IPS-18c (cell line): Measurements from ENCODE around the gene SMIM35.
"Not testable (repeated sequence)": the region's sequence is repeated elsewhere in the genome, so short reads cannot be mapped to it uniquely, and the experiment has no call there.

ENCODE experiments used
- H3K4me3 ChIP-seq: 2 replicates; pipeline ENCODE4 v1.7.0; 2013; ENCODE audit warnings: low read depth, mild to moderate bottlenecking, low read length, moderate library complexity; ENCODE audit not compliant: insufficient read depth
- H3K9me3 ChIP-seq: one replicate; pipeline ENCODE4 v1.6.1; 2013; ENCODE audit warnings: mild to moderate bottlenecking, low read length, moderate library complexity; ENCODE audit not compliant: control insufficient read depth, insufficient read depth

Gene SMIM35

DNA sequence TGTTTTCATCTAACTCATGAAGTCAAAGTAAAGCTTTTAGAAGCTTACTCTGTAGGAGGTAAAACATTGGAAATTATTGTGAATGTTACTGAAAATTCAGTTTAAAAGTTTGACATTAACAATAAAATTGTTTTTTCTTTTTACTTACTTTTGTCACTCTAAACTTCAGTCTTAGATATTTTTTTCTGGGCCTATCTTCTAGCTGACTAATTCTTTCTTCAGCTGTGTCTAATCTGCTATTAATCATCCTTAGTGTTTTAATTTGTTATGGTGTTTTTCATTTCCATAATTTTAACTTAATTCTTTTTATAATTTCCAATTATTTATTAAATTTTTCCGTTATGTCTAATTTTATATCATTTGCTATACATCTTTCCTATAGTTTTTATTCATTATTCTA lies 65.6 kb downstream of the SMIM35 start:
- no peak overlapping the region for H3K4me3 ChIP-seq
- H3K9me3 ChIP-seq = peaks cover 2% of the 10 kb centered on the region

DNA sequence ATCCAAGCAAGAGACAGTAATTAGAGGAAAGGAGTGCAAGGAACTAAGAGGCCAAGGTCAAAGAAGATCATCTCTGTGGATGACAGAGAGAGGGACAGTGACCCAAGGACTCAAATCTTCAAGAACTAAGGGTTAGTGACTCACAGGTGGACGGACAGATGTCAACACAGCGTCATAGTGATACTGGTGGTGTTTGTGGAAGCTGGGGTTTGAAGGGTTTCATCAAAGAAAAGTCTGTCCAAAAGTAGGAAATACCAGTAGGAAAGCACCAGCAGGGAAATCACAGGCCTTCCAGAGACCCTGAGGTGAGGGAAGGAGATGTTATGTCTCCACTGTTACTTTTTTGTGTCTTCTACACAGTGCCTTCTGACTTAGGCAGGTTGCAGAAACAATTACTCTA lies 68.4 kb downstream of the SMIM35 start:
- H3K9me3 ChIP-seq = no peaks in the 10 kb centered on the region

DNA sequence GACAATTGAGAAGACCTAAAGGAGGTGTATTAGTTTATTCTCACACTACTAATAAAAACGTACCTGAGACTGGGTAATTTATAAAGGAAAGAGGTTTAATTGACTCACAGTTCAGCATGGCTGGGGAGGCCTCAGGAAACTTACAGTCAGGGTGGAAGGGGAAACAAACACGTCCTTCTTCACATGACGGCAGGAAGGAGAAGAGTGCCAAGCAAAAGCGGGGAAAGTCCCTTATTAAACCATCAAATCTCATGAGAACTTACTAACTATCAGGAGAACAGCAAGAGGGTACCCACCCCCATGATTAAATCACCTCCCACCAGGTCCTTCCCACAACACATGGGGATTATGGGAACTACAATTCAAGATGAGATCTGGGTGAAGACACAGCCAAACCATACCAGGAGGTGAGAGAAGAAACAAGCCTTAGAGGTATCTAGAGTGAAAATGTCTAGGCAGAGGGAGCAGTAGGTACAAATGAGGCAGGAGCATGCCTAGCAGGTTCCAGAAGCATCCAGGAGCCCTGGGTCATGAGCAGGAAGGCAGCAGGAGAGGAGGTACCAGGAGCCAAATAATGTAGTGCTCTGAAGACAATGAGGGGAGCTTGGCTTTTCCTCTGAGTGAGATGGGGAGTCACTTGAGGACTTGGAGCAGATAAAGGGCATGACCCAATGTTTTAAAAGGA lies 69.0 kb downstream of the SMIM35 start:
- Histone ChIP-seq H3K9me3 (no peaks in the 10 kb centered on the region), H3K4me3 (no peak overlapping the region)

More for the DNA sequence above, 68.4 kb downstream of the SMIM35 start:
- H3K4me3 ChIP-seq = no peak overlapping the region

DNA sequence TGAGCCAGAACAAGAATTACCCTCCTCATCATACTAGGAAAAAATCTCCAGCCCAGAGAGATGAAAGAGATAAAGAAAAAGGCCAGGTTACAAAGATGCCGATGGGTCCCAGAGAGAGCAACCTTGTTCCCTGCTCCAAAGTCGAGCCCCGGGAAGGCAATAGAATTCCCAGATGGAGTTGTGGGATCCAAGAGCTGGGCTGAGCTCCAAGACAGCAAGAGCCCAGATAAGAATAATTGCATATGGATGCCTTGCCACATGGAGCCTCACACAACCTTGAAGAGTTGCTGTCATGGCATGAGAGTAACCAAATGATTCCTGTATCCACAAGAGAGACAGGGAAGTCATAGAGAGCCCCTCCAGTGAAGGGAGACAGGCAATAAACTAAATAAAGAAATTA lies 69.7 kb downstream of the SMIM35 start:
- no peaks in the 10 kb centered on the region for H3K9me3 ChIP-seq
- H3K4me3 ChIP-seq = no peak overlapping the region

DNA sequence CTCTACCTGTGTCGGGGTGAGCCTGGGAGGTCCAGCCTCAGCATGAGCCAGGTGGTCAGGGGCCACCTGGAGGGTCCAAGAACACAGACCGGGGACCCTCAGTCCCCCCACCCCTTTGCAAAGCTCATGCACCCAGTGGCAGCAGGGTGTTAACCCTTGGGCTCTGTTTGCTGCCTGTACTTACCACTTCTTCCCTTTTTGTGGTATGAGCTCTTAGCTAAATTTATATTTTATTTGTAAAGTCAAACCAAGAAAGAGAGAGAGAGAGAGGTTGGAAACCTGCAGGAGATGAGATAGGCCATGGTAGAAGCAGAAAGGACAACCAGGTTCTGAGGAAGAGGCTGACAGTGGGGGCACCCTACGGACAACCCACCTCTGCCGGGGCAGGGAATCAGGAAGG lies 70.7 kb downstream of the SMIM35 start:
- H3K9me3 ChIP-seq = no peaks in the 10 kb centered on the region
- H3K4me3 ChIP-seq = no peak overlapping the region

DNA sequence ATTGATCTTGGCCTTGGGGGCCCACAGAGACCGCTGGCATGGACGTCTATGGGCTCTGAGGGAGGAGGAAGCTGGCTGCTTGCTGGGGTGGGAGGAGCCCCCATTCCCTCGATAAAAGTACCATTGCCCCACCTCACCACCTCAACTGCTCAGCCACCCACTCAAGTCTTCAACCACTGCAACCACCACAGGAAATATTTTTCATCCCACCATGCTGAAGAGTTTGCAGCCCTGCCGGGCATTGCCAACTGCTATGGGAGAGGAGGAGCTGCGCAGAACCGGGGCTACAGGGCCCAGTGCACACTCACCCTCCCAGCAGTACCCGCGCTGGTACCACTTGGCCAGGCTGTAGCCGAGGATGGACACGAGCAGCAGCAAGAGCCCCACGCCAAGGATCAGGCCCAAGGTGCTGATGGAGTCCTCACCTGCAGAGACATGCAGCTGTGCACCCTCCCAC lies 71.3 kb downstream of the SMIM35 start:
- H3K4me3 ChIP-seq = no peak overlapping the region
- H3K9me3 ChIP-seq = no peaks in the 10 kb centered on the region

DNA sequence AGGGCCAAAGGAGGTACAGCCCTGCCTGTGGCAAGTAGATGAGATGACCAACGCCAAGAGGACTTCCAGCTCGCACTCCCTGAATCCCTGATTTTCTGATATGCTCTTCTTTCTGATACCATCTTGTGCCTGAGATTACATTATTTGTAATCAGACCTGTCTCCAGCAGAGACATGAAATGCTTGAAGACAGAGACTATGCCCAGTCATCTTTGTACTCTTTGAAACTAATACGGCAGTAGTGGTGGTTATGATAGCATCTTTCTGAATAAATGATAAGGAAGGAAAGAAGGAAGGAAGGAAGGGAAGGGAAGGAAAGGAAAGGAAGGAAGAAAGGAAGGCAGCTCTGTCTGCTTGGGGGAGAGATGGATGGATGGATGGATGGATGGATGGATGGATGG lies 72.7 kb downstream of the SMIM35 start:
- H3K4me3 ChIP-seq = no peak overlapping the region
- H3K9me3 ChIP-seq = no peaks in the 10 kb centered on the region

DNA sequence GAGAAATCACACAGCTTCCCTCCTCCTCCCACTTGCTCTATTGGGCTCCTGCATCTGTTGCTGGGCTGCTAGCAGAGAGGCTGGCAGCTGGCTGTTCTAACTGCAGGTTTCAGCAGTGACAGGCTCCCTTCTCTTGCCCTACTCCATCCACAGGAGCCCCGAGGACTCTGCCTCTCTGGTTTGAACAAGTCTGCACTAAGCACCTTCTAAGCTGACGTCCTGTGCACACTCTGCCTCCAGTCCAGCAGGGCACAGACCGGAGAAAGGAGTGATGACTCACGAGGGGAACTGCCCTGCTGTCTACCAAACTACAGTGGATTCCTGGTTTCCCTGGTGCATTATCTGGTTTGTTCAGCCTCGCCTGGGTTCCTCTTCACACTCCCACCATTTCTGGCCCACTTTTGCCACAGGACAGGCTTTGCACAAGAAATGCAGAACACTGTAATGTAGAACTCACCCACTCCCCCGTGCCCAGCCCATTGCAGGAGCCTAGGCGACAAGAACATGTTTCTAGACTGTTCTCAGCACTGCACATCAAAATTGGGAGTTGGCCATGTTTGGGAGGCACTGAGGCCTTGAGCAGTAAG lies 74.6 kb downstream of the SMIM35 start:
- H3K9me3 ChIP-seq = no peaks in the 10 kb centered on the region
- no peak overlapping the region for H3K4me3 ChIP-seq

DNA sequence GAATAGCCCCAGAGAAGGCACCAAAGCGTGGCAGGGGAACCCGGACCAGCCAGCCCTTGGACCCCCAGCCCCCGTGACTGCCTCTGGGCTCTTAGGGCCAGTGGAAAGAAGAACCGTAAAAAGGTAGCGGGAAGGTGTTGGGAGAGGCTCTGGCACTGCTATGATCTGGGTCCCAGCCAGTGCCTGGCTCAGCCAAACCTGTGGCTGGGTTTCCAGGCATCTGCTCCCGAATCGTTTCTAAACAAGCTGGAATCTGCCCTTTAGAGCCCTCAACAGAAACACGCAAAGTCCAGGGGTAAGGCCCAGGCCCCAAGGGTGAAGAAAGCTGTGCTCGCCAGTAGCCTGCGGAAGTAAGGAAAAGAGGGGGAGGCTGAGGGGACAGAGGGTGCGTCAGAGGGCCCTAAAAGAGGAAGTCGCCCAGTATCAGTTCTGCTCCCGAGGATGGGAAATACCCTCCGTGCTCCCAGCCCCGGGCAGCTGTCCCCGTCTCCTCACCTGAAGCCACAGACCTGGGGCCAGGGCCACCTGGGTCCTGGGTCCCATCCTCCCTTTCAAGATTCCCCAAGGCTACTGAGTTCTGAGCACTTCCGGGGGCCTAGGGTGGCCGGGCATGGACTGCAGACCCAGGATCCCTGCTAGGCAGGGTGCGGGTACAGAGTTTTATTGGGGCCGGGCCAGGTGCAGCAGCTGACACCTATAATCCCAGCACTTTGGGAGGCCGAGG lies 75.9 kb downstream of the SMIM35 start:
- H3K4me3 ChIP-seq = no peak overlapping the region
- H3K9me3 ChIP-seq = no peaks in the 10 kb centered on the region

DNA sequence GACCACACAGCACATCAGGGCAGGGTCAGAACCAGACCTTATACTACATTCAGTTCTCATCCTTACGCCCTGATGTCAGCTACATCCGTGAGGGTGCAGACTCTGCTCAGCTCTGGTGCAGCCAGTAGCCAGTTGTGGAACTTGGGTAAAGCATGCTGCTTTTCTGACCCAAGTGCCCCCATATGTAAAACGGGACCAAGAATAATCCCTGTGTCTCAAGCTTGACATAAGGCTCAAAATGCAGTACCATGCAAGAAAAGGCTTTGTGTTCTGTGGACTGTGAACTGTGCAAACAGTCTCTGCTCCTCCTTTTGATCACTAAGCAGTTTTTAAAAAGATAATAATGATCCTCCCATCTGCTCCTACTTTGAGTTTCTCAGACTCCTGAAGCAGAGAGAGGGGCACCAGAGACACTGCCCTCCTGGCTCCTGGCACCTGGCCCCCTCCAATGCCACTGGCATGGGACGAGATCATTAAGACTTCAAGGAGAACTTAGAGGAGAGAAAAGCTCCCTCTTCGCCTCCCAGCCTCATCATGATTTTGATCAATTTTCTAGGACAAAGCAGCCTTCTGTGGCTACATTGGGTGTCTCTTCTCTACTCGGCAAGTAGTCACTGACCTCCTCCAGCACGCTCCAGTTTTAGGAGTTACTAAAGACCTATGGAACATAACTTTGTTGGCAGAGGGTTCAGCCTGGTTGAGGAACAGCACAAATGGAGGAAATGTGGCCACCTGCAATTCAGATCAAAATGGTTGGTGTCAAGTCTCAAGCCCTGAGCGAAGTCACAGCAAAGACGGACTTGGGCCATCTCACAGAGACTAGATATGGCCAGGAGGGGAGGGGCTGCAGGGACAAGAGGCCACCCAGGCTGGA lies 76.7 kb downstream of the SMIM35 start:
- H3K4me3 ChIP-seq = no peak overlapping the region
- no peaks in the 10 kb centered on the region for H3K9me3 ChIP-seq

DNA sequence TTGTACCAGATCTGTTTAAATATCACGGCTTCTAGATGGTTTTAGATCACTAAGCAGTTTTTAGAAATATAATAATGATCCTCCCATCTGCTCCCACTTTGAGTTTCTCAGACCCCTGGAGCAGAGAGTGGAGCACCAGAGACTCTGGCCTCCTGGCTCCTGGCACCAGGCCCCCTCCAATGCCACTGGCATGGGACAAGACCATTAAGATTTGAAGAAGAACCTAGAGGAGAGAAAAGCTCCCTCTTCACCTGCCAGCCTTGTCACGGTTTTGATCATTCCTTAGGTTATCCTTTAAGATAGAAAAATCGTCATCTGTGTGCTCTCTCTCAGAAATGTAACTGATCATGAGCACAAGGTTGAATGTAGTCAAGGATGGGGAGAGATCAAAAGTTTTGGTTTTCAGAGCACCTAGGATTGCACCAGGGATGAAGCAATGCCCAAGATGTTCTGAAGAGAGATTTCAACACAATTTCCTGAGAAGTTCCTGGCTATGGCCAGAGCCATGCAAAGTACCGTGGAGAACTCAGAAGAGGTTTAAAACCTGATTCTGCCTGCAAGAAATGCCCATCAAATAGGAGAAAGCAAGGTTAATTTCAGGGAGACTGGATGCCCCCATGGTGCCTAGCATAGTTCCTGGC lies 78.4 kb downstream of the SMIM35 start:
- H3K9me3 ChIP-seq = no peaks in the 10 kb centered on the region
- no peak overlapping the region for H3K4me3 ChIP-seq

DNA sequence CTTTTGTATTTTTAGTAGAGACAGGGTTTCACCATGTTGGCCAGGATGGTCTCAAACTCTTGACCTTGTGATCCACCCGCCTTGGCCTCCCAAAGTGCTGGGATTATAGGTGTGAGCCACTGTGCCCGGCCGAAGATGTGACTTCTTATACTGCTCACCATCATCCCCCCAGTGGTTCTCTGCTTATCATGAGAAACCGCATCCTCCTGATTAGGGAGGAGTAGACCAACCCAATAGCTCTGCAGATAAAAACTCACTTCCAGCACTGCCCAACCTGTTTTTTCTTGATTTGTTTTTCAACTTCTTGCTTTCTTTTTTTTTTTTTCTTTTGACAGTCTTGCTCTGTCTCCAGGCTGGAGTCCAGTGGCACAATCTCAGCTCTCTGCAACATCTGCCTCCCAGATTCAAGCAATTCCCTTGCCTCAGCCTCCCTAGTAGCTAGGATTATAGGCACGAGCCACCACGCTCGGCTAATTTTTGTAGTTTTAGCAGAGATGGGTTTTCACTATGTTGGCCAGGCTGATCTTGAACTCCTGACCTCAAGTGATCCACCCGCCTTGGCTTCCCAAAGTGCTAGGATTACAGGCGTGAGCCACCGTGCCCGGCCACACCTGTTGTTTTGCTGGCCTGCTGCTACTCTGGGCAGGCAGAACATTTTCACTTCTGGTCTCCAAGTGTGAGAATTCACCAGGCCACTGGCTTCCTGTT lies 79.0 kb downstream of the SMIM35 start:
- not testable (repeated sequence) for H3K9me3 ChIP-seq

DNA sequence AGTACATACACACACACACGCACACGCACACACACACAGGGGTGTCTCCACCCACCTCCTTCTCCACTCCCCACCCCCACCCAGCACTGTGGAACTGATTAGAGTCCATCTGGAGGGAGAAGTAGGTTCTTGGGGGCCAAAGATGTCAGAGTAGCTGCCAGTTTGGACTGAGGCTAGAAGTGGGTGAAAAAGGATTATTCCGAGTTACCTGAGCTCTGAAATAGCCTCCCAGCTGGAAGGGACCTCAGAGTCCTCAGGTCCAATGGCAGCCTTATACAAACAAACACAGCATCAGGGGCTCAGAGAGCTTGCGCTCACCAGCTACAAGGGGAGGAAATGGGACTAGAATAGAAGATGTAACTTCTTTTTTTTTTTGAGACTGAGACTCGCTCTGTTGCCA lies 79.7 kb downstream of the SMIM35 start:
- Histone ChIP-seq H3K4me3 (no peak overlapping the region), H3K9me3 (no peaks in the 10 kb centered on the region)

More for the DNA sequence above, 79.0 kb downstream of the SMIM35 start:
- not testable (repeated sequence) for H3K4me3 ChIP-seq

DNA sequence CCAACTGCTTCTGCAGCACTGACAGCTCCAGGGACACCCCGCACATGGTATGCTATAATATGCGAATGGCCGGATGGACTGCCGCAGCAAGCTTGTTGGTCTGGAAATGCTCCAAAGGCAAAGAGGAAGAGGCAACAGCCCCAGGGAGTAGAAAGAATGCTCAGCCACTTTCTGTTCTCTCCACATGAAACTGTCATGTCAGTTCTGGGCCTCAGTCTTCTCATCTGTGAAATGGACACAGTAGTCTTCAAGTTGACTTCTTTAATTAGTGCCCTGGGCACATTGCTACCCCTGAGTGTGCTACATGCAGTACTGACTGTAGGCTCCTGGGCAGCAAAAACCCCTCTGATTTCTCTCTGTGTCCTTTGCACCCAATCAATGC lies 80.6 kb downstream of the SMIM35 start:
- H3K4me3 ChIP-seq = no peak overlapping the region

DNA sequence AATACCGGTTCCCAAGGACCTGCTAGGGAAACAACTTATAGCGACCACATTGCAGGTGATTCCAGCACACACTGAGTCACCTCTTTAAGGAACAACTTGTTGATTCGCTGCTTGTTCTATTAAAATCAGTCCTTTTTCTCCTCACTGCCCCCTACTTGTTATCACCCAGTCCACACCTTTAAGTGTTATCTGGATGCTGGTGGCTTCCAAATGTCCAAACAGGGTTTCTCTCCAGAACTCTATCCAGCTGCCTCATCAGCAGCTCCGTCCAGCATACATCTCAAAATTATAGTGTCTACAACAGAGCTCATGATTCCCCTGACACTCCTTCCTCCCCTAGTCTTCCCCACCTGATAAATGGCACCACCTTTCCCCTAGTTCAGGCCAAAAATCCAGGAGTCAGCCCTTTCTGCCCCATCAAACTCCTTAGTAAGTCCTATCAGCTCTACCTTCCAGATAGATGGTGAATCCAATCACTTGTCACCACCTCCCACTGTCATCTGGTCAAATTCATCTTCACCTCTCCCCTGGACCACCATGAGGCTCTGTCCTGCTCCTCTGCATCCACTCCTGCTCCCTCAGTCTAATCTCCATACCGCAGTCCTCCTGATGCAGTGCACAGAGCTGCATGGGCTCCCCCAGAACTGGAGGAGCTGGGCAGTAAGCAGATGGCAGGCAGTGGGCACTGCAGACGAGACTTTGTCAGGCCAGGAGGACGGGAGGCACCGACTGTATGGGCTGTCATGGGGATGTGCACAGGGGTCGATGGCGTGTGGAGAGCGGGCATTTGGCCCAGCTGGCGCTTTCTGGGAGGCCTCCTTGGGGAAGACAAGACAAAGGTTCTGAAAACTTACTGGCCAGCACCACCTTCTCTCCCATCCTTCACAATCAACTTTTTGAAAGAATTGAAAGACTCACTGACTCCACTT lies 81.3 kb downstream of the SMIM35 start:
- Histone ChIP-seq H3K9me3 (no peaks in the 10 kb centered on the region), H3K4me3 (no peak overlapping the region)

More for the DNA sequence above, 80.6 kb downstream of the SMIM35 start:
- no peaks in the 10 kb centered on the region for H3K9me3 ChIP-seq
